B cell (primary cell): Measurements from ENCODE around the gene SLC4A8.

Source experiments
- EZH2 ChIP-seq: IDR thresholded peaks from 2 replicates; pipeline ENCODE4 v1.6.1; 2012; ENCODE audit warnings: borderline replicate concordance, low read depth, mild to moderate bottlenecking, moderate library complexity, low read length; ENCODE audit not compliant: insufficient read depth, poor library complexity, severe bottlenecking
- TF ChIP-seq, protein P1 (sequence below): fragments of 200-600 bp; IDR thresholded peaks from one replicate; pipeline ENCODE4 v1.8.0; 2022; ENCODE audit warnings: antibody characterized with exemption, mild to moderate bottlenecking

DNA sequence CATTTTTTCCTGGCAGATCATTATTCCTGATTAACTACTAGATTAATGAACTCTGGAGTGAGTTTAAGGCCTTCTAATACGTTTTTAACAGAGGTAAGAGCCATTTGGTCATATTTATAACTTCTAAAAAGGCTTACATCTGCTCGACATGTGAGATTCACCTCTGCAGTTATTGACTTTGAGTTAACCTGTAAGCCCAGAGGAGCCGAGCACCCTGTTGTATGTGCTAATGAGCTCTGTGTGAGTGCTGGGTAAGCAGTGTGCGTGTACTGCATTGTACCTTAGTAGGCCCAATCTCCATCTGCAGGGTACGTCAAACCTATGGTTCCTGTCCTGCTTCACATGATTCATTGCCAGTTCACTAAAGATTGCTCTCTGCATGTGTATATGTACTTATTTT is 18.9 kb downstream of the SLC4A8 start:
- TF ChIP-seq, protein P1, sequence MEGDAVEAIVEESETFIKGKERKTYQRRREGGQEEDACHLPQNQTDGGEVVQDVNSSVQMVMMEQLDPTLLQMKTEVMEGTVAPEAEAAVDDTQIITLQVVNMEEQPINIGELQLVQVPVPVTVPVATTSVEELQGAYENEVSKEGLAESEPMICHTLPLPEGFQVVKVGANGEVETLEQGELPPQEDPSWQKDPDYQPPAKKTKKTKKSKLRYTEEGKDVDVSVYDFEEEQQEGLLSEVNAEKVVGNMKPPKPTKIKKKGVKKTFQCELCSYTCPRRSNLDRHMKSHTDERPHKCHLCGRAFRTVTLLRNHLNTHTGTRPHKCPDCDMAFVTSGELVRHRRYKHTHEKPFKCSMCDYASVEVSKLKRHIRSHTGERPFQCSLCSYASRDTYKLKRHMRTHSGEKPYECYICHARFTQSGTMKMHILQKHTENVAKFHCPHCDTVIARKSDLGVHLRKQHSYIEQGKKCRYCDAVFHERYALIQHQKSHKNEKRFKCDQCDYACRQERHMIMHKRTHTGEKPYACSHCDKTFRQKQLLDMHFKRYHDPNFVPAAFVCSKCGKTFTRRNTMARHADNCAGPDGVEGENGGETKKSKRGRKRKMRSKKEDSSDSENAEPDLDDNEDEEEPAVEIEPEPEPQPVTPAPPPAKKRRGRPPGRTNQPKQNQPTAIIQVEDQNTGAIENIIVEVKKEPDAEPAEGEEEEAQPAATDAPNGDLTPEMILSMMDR = no peak
- TF ChIP-seq EZH2 = no peak
